GM18873 (cell line): ENCODE measurements around the gene MCFD2.

Experiments used
- ATAC-seq: cut with Tn5 transposase; IDR thresholded peaks from one replicate; pipeline ENCODE4 v1.9.1; 2021; ENCODE audit warnings: mild to moderate bottlenecking, moderate library complexity, moderate number of reproducible peaks; ENCODE audit not compliant: unreplicated experiment, low FRiP score

The MCFD2 gene

DNA sequence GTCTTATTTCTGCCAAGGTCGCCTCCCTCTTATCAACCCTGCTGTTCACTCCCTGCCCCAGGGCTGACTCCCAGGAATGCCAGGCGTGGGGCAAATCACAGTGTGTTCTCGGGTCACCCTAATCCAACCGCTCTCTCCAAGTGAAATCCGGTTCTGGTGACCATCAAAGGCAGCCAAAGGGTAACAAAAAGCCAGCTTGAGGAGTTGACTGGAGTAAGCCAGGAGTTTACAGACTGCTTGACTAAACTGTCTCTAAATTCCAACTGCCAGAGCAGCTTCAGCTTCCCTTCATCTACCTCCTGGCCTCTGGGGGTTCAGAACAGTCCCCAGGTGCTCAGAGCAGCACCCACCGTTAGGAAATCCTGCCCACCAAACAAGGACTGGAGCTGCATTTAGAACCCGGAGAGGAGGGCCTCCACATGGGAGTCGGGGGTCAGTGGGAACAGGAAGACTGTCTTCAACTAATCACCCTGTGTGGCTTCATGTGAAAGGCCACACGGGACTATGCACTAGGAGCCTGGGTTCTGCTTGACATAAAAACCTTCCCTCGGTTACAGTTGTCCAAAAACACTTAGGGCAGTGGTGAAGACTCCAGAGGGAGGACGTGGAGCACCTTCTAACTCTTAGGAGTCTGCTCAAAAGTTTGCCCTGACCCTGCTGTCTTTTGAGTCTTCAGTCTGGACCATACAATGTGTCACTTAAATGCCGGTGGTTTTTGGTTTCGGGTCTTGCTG lies 24.2 kb upstream of the MCFD2 start:
- no peak for ATAC-seq

DNA sequence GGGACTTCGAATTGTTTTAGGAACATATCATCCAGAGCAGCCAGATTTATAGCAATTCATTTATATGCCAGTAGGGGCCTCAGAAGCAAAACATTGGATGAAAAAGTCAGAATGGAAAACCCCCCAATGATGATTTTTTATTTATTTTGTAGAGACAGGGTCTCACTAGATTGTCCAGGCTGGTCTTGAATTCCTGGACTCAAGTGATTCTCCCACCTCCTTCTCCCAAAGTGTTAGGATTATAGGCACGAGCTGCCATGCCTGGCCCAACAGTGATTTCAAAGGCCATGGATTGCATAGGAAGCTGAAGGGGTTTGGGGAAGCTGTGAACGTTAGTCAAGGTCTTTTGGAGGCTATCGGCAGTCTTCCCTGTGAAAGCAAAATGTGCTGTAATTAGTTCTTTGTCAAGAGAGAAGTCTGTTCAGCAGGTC lies 21.9 kb upstream of the MCFD2 start:
- ATAC-seq = no peak

DNA sequence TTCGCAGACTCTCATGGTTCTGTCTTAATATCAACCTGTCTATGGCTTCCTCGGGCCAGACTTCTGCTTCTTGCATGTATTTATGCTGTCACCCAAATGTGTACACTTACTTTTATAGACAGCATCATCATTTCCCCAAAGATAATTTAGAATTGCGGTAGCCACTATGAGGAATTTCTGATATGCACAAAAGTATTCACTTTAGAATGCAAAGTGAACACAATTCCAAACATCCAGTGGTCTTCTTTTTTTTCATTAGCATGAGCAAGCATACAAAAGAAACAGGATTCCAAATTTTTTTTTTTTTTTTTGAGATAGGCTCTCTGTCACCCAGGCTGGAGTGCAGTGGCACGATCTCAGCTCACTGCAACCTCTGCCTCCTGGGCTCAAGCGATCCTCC lies 21.0 kb upstream of the MCFD2 start:
- ATAC-seq = no peak

DNA sequence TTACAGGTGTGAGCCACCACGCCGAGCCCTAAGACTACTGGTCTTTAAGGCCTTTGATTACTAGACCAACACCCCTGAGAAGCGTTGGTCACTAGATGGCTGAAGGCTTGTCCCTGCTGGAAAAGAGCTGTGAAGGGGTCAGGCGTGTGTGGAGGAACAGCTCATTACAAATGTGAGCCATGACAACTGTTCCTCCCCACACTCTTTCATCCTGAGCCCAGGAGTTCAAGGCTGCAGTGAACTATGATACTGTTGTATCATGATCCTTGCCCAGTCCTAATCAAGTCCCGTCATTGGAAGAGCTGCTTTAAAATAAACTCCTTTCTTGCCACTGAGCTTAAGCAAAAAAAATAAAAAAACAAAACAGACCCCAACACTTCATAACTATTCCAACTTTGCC lies 19.5 kb upstream of the MCFD2 start:
- ATAC-seq = no peak

DNA sequence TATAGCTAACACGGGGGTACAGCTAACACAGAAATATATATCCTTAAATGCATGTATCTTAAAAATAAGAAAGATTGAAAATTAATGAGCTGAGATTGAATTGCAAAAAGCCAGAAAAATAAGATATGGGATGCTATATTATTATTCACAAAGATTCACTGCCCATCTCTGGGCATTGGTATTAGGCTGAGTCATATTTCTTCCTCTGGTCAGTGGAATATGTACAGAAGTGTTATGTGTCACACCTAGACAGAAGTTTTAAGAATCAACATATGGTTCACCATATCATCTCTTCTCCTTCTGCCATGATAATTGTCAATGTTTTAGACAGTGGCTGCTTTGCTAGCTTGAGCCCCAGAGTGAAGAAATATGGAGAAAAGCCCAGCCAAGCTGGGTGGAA lies 14.0 kb upstream of the MCFD2 start:
- ATAC-seq = no peak

DNA sequence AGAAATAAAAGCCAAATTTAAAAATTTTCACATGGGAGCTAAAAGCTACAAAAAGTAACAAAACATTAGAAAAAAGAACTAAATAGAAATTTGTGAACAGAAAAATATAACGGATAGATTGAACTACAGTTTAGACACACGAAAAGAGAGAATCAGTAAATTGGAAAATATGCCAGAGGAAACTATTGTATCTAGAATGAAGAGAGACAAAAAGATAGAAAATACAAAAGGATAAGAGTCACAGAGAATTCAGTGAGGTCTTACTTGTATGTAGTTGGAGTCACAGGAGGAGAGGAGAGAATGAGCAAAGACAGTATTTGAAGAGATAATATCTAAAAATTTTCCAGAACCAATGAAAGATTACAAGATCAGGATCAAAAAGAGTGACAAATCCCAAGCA lies 11.3 kb upstream of the MCFD2 start:
- ATAC-seq = no peak

DNA sequence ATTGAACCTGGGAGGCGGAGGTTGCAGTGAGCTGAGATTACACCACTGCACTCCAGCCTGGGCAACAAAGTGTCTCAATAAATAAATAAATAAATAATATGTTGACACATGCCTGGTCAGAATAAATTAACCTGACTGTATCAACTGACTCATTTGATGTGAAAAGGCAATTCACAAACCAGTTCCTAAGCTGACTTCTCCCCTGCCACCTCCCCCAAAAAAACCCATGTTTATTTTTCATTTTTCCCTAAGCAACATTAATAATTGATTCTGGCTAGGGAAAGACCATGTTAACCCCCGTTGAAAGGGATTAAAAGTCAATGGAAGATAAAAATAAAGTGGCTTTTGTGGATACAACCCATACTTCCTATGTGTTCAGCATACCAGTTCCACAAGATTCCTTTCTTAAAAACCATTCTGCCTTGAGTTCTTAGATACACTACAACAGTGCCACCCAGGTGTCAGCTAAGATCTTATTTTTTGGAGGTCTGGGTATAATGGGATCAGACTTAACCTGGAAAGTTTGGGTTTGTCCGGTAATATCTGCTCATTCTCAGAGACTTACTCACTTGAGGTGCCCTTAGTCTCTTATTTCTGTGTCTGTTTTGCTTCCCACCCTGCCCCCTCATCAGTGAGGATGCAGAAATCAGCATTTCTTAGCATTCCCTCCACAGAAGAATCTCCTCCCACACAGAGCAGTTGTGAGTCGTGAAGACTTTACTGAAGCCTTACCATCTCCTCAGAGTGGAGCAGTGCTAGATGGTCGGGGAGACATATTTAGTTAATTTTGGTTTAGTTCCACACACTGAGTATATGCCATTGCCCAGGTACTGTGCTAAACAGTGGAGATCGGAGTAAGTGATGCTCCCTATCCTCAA lies 10.1 kb upstream of the MCFD2 start:
- no peak for ATAC-seq

DNA sequence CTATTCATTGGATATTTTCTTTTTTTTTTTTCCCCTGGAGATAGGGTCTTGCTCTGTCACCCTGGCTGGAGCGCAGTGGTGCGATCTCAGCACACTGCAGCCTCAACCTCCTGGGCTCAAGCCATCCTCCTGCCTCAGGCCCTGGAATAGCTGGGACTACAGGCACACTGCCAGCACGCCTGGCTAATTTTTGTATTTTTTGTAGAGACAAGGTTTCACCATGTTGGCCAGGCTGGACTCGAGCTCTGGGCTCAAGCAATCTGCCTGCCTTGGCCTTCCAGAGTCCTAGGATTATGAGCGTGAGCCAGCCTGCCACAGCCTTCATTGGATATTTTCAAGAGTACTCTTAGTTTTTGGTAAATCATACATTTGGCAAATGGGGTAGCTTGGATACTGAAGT lies 9.0 kb upstream of the MCFD2 start:
- ATAC-seq = no peak

DNA sequence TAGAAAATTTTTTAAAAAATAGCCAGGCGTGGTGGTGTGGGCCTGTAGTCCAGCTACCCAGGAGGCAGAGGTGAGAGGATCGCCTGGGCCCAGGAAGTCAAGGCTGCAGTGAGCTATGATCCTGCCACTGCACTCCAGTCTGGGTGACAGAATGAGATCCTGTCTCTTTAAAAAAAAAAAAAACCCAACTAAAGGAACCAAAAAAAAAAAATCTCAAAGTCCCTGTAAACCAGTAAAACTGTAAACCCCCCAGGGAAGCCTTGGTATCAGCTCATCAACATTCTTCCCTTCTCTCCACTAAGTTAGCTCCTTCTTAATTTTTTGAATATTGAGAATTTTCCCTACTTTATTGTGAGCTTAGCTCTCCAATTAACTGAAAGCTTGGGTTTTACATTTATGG lies 8.4 kb upstream of the MCFD2 start:
- ATAC-seq = no peak

DNA sequence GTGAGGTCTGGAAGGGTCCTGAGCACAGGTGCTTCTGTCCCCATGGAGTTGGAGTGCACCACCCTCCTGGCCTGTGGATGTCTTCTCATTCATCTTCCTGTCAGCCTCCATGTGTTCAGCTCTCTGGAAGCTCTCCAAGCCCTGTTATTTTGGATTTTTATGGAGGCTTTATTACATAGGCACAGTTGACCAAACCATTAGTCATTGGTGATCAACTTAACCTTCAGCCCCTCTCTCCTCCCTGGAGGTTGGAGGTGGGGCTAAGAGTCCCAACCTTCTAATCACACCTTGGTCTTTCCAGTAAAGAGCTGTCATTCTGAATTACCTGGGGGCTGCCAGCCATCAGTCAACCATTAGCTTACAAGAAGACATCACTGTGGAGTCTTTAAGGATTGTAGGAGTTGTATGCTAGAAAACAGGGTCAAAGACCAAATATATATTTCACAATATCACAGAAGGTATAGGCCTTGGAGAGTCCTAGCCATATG lies 7.5 kb upstream of the MCFD2 start:
- ATAC-seq = no peak

DNA sequence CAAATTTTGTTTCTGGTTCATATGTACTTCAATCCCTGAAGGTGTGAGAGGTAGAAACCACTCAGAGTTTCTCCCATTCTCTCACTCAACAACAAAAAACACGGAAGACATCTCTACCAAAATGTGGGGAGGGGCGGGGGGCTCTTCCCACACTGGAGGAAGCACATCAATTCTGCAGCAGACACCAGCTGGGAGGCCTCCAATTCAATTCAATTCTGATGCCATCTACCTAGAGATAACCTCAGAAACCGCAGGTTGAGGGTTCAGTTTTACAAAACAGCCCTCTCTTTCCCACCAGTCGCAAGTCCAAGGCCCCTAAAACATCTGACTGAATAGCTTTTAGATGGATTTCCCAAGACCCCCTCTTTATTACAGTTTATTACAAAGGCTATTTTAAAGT lies 7.0 kb upstream of the MCFD2 start:
- no peak for ATAC-seq

DNA sequence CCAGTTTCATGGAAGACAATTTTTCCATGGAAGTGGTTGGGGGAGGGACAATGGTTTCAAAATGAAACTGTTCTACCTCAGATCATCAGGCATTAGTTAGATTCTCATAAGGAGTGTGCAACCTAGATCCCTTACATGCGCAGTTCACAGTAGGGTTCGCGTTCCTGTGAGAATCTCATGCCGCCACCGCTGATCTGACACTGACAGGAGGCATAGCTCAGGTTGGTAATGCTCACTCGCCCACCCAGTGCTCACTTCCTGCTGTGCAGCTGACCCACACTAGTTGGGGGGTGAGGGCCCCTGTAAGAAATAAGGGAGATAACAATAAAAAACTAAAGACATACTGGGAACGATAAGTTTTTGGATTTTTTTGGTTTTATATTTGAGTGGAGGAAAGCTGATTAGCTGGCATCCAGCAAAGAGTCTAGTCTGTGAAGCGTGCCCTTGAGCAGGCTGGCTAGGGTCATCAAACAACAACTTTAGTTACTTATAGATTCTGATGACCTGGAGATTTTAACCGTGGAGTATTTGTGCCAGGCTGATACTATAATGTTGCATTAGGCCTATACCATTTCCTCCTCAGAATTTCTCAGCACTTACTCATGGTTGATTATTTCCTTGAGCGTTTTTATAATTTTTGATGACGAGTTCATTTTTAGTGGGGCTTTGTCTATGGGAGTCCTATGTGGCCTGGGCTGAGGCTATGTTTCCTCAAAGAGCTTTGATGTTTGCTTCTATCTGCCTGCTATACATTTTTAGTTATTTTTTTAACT lies 6.3 kb upstream of the MCFD2 start:
- ATAC-seq = no peak

DNA sequence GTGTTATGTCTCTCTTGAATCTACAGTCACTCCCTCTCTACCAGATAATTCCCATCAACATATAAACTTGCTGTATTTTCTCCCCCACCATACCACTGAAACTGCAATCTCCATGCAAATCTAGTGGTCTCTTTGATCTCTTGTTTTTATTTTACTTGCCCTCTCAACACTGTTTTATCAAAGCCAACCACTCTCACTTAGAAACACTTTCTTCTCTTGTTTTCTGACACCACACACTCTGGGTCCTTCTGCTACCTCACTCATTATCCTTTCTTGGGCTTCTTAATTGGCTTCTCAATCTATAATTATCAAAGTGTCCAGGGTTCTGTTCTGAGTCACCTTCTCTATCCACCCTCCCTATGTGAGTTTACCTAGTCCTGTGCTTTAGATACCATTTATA lies 2.0 kb upstream of the MCFD2 start:
- ATAC-seq = no peak

DNA sequence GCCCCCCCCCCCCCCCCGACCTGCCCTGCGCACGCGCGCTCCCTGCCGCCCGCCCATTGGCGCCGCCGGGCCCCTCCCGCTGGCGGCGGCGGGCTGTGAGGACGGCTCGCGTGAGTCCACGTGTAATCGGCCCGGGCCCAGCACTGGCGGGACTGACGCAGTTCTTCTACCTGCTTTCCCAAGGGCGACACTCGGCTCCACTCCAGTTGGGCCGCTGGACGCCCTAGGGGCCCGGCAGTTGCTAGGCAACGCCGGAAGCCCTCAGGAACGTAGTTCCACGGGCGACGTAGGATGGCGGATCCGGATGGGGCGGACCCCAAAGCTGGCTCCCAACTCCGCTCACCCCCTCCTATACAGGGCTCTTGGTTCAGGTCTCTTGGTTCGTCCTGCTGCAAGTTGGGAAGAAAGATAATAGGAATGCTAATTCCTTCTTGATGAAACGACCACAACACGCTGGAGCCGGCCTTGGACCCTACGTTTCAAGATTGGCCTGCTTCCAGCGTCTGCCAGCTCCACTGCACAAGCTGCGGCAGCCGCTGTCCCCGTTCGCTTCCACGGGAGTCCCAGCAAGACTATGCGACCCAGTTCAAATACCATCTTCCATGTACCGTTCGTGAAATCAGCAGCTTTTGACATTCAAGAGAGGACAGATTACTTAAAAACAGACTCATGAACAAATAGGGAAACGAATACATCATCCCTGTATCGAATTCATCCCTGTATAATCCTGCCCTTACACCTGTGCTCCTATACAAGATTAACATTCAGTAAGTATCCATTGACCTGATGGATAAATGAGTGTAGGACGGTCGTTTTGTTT lies 415 bp upstream of the MCFD2 start:
- ATAC-seq = peak; percentile 78

DNA sequence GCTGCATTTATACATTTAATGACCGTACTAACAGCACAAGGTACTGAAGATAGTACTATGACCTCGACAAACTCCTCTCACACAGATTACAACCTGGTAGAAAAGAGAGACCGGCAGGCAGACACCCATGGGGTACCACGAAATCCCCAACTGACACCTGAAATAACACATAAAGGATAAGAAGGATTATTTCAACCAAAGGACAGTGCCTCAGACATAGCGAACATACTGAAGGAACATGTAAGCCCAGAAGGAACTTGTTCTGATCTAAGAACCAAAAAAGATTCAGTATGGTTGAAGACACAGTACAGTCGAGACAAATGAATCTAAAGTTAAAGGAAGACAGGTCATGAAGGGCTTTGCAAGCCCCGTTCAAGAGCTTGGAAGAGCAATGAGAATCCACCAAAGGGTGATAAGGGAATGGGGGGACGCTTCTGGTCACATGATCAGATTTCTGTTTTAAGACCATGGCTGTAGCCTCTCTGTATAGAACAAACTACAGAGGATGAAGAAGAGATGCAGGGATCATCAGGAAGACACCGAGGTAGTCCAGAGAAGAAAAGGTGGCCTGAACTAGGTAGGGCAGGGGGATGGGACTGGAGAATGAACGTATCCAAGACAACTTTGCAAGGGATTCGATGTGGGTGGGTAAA lies 902 bp downstream of the MCFD2 start:
- no peak for ATAC-seq

DNA sequence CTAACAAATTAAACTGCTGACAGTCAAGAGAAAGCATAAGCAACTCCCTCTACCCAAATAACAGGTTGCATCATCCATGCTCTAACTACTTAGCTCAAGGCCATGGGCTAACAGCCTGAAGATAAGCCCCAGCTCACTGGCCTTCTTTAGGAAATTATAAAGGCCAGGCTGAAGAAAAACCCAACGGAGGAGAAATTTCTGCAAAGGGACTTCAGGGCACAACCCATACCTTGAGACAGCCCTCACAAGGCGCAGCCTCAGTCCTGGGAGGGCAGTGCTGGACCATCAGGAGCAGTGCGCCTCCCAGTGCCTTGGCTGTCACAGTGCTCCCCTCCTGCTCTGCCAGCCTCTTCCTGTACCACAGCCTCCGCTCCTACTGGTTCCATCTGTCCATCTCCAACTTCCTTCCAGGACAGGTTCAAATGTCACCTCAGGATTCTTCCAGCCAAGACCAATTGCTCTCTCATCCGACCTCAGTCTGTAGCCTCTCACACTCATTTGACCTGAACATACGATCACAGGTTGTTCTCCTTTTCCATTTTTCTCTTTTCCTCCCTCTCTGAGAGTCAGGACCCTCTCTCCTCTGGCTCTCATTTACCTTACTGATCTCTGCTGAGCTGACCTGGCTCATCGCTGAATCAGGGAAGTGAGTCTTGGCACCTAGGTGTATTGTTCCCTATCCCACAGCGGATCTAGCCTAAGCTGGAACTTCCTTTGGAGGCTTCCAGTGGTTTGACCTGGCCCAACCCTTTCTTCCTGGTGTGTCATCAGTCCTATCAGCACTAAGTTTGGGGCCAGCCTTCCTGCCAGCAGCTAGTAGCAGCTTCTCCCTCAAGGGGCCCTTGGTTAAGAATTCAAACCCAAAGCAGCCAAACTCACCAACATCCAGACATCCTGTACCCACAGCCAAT lies 1.9 kb downstream of the MCFD2 start:
- ATAC-seq = no peak

DNA sequence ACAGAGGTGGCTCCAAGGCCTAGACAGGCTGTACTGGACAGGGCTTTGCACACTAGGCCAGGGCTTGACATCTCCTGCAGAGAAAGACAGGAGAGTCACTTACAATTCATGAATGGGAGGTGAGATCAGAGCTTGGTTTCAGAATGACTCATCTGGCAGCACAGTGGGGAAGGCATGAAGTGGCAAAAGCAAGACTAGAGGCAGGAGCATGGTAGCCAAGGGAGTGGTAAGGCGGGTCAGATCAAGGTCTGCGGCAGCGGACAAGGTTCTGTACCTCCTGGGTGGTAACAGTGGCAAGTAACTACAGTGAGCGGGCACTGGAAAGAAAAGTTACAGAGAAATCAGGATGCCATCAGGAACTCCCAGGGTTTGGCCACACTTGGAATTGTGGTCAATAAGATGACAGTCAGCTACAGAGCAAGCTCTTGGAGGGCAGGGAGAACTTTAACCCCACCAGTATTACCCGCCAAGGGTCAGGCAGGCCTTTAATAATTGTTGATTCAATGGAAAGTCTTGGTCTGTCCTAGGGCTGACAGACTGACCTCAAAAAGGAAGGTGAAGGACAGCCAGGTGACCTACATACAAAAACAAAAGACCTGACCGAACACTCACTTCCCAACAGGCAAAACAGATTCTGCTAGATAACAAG lies 5.7 kb downstream of the MCFD2 start:
- peak; percentile 83 for ATAC-seq

DNA sequence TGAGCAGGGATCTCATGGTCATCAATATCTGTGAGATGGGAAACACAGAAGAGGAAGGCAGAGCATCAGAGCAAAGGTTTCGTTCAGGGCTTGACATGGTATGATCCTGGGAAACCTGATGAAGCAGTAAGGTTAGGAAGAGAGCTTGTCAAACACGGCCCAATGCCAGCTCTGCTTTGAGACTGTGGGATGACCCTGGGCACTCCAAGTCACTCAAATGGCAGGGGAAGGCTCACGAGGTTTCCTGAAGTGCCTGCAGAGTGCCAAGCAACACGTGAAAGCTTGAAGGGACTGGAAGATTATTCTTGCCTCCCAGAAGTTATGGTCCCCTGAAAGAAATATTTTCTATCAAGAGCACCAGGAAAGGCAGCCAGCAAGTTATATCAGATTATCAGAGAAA lies 6.5 kb downstream of the MCFD2 start:
- no peak for ATAC-seq
